ENCODE results near the gene HUWE1. TPM values are rescaled to one million over a fixed set of nuclear protein-coding genes. Genes with fewer than 3 reads are reported as not detected.

HUWE1 gene
- total RNA-seq, 4 donors from 2014 or later, result 65.1 to 104 (median 84.7) TPM

GRCh38 chrX:53584891-53585290 is 101.6 kb downstream of the HUWE1 start:
- 83% methylated on average over 9 of the region's 9 CpGs; no CpG with 5 or more reads in 1 of the 2 donors for WGBS, 2 donors (ENCODE audit: low coverage in 1 of 2)
- peaks cover 0 to 45% (median 12%) of the 10 kb centered on the region in 4 donors for H3K36me3 ChIP-seq
- intact Hi-C loops (cut with DNase I; ENCODE audit: low total_unique reads) (no loop called here), in situ Hi-C loops (cut with MboI; ENCODE audit: low pct_ligation_motif_present in 1 of 4, low pct_unique_long_range_greater_than_20kb in 1 of 4, low sequenced_read_pairs in 3 of 4) (no loop called here)
- no peak for DNase-seq
- no peaks in the 10 kb centered on the region for H3K9me3 ChIP-seq
- no peak overlapping the region for H3K27ac ChIP-seq
- TF ChIP-seq CTCF (IDR thresholded peaks at IDR 0.05) (no peak), POLR2A (IDR thresholded peaks at IDR 0.05) (no peak), POLR2AphosphoS5 (IDR thresholded peaks at IDR 0.05) (no peak), EP300 (IDR thresholded peaks at IDR 0.05; ENCODE audit: low read depth) (no peak)
- no peak overlapping the region for H3K4me3 ChIP-seq
- H3K4me1 ChIP-seq, result no peaks in the 10 kb centered on the region
- no peaks in the 10 kb centered on the region for H3K27me3 ChIP-seq

GRCh38 chrX:53583571-53583970 is 102.9 kb downstream of the HUWE1 start:
- H3K36me3 ChIP-seq, result peaks cover 0 to 38% (median 10%) of the 10 kb centered on the region in 4 donors
- H3K4me3 ChIP-seq, result no peak overlapping the region
- intact Hi-C loops (cut with DNase I; ENCODE audit: low total_unique reads), result no loop called here
- WGBS, 2 donors (ENCODE audit: low coverage in 1 of 2), result 81% methylated on average over 7 of the region's 7 CpGs; no CpG with 5 or more reads in 1 of the 2 donors
- no peaks in the 10 kb centered on the region for H3K27me3 ChIP-seq
- in situ Hi-C loops (cut with MboI; ENCODE audit: low pct_ligation_motif_present in 1 of 4, low pct_unique_long_range_greater_than_20kb in 1 of 4, low sequenced_read_pairs in 3 of 4), result no loop called here
- H3K27ac ChIP-seq, result no peak overlapping the region
- H3K4me1 ChIP-seq, result no peaks in the 10 kb centered on the region
- no peak for DNase-seq
- TF ChIP-seq CTCF (IDR thresholded peaks at IDR 0.05) (no peak), EP300 (IDR thresholded peaks at IDR 0.05; ENCODE audit: low read depth) (no peak), POLR2A (IDR thresholded peaks at IDR 0.05) (no peak), POLR2AphosphoS5 (IDR thresholded peaks at IDR 0.05) (no peak)
- H3K9me3 ChIP-seq, result no peaks in the 10 kb centered on the region

GRCh38 chrX:53580742-53581504 is 105.6 kb downstream of the HUWE1 start:
- intact Hi-C loops (cut with DNase I; ENCODE audit: low total_unique reads), result no loop called here
- in situ Hi-C loops (cut with MboI; ENCODE audit: low pct_ligation_motif_present in 1 of 4, low pct_unique_long_range_greater_than_20kb in 1 of 4, low sequenced_read_pairs in 3 of 4), result no loop called here

GRCh38 chrX:53571494-53571893 is 115.0 kb downstream of the HUWE1 start:
- Histone ChIP-seq H3K4me1 (no peaks in the 10 kb centered on the region), H3K36me3 (peaks cover 0 to 26% (median 6%) of the 10 kb centered on the region in 4 donors), H3K4me3 (no peak overlapping the region), H3K27ac (no peak overlapping the region), H3K9me3 (no peaks in the 10 kb centered on the region), H3K27me3 (no peaks in the 10 kb centered on the region)
- intact Hi-C loops (cut with DNase I; ENCODE audit: low total_unique reads) (no loop called here), in situ Hi-C loops (cut with MboI; ENCODE audit: low pct_ligation_motif_present in 1 of 4, low pct_unique_long_range_greater_than_20kb in 1 of 4, low sequenced_read_pairs in 3 of 4) (no loop called here)
- DNase-seq, result no peak
- TF ChIP-seq EP300 (IDR thresholded peaks at IDR 0.05; ENCODE audit: low read depth) (no peak), POLR2A (IDR thresholded peaks at IDR 0.05) (no peak), POLR2AphosphoS5 (IDR thresholded peaks at IDR 0.05) (no peak), CTCF (IDR thresholded peaks at IDR 0.05) (no peak)

More at GRCh38 chrX:53580742-53581504, 105.6 kb downstream of the HUWE1 start:
- Histone ChIP-seq H3K36me3 (peaks cover 0 to 23% (median 4%) of the 10 kb centered on the region in 4 donors), H3K4me3 (no peak overlapping the region), H3K4me1 (no peaks in the 10 kb centered on the region), H3K27me3 (no peaks in the 10 kb centered on the region), H3K27ac (no peak overlapping the region), H3K9me3 (no peaks in the 10 kb centered on the region)
- no peak for TF ChIP-seq POLR2A (IDR thresholded peaks at IDR 0.05)
- no peak for DNase-seq
- WGBS, 2 donors (ENCODE audit: low coverage in 1 of 2), result 80 to 91% methylated on average over 1 to 12 of the region's 12 CpGs

Measured in transverse colon (tissue), 4 donors.